Neural cell (in vitro differentiated cells): Measurements from ENCODE around the gene PTPRT.

ENCODE experiments used
- POLR2AphosphoS5 ChIP-seq: IDR thresholded peaks from 2 replicates; pipeline ENCODE4 v1.6.1; 2012
- RAD21 ChIP-seq: fragments of 450-650 bp; conservative IDR thresholded peaks from 2 replicates; pipeline ENCODE4 v1.6.1; 2014; ENCODE audit warnings: antibody characterized with exemption, mild to moderate bottlenecking, moderate library complexity
- REST ChIP-seq: IDR thresholded peaks from 2 replicates; pipeline ENCODE4 v1.6.1; 2012; ENCODE audit warnings: borderline replicate concordance
- SMC3 ChIP-seq: fragments of 450-650 bp; conservative IDR thresholded peaks from 2 replicates; pipeline ENCODE4 v1.6.1; 2014; ENCODE audit warnings: antibody characterized with exemption, mild to moderate bottlenecking, moderate library complexity; ENCODE audit not compliant: poor library complexity
- TAF1 ChIP-seq: IDR thresholded peaks from 2 replicates; pipeline ENCODE4 v1.6.1; 2012; ENCODE audit warnings: low read depth
- TF ChIP-seq, protein P1 (sequence below): fragments of 450-650 bp; IDR thresholded peaks from 2 replicates; pipeline ENCODE4 v1.5.1; 2014; ENCODE audit warnings: antibody characterized with exemption, mild to moderate bottlenecking, moderate library complexity; ENCODE audit not compliant: poor library complexity, severe bottlenecking

- TF ChIP-seq REST (no peak), RAD21 (no peak), POLR2AphosphoS5 (no peak), TAF1 (no peak), SMC3 (no peak)
- TF ChIP-seq, protein P1, sequence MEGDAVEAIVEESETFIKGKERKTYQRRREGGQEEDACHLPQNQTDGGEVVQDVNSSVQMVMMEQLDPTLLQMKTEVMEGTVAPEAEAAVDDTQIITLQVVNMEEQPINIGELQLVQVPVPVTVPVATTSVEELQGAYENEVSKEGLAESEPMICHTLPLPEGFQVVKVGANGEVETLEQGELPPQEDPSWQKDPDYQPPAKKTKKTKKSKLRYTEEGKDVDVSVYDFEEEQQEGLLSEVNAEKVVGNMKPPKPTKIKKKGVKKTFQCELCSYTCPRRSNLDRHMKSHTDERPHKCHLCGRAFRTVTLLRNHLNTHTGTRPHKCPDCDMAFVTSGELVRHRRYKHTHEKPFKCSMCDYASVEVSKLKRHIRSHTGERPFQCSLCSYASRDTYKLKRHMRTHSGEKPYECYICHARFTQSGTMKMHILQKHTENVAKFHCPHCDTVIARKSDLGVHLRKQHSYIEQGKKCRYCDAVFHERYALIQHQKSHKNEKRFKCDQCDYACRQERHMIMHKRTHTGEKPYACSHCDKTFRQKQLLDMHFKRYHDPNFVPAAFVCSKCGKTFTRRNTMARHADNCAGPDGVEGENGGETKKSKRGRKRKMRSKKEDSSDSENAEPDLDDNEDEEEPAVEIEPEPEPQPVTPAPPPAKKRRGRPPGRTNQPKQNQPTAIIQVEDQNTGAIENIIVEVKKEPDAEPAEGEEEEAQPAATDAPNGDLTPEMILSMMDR, result no peak
These were observed 553.9 kb downstream of the PTPRT start for GRCh38 chr20:42635699-42636411.
